GM10847 (cell line): Measurements from ENCODE around the gene ROCK2.

Experiments used
- POLR2A ChIP-seq: IDR thresholded peaks from 2 replicates; pipeline ENCODE4 v1.6.1; 2011; ENCODE audit not compliant: insufficient read length; ENCODE audit errors: extremely low read depth

ROCK2 gene

GRCh38 chr2:11375025-11375688, 30.7 kb upstream of the ROCK2 start:
- TF ChIP-seq POLR2A, result no peak

DNA sequence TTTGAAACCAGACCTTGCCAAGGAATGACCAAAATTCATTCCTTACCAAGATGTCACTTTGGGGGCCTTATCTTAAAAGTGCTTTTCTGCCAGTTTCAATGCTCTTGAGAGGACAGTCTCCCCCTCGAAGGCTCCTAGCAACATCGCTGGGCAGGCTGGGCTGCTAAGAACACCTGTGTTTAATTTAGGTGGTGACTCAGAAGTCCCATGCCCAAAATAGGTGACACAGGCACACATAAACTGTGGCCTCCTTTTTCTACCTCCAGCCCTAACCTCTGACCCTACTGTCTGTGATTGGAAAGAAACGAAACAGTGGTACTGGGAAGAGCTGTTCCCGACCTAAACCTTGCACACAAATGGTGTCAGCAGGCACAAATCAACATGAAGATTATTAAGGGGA, 28.7 kb upstream of the ROCK2 start:
- TF ChIP-seq POLR2A, result no peak

DNA sequence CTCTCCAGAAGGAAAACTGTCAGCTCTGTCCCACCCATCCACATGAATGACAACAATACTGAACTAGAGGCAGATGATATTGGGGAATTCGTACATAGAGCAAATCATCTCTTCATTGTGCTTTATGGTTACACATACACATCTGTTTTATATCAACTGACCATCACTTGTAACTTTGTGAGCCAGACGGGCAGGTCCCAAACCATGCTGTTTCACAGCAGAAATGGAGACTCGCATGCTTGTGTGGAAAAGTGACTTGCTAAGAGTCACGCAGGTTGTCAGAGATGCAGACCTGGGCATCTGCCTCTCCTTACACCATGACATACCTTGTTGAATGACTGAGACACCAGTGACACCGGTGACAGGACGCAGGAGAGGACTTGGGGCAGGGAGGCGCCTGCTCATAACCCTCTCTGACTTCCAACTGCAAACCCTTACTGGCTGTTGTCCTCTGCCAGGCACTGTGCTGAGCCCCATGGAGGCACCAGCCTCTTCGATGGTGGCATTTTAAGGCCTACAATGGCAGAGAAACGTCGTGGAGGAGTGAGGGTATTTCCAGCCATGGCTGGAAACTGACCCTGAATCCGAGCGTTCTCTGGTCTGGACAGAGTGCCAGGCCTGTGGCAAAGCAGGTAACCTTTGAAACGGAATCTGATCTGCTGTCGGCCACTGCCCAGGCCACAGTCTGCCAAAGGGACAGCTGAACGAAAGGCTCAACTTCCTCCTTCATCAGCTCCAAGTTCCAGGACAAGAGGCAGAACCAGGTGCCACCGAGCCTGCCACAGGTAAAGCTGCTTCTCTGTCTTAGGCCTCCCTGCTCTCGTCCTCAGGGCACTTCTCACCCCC, 26.9 kb upstream of the ROCK2 start:
- TF ChIP-seq POLR2A, result no peak

DNA sequence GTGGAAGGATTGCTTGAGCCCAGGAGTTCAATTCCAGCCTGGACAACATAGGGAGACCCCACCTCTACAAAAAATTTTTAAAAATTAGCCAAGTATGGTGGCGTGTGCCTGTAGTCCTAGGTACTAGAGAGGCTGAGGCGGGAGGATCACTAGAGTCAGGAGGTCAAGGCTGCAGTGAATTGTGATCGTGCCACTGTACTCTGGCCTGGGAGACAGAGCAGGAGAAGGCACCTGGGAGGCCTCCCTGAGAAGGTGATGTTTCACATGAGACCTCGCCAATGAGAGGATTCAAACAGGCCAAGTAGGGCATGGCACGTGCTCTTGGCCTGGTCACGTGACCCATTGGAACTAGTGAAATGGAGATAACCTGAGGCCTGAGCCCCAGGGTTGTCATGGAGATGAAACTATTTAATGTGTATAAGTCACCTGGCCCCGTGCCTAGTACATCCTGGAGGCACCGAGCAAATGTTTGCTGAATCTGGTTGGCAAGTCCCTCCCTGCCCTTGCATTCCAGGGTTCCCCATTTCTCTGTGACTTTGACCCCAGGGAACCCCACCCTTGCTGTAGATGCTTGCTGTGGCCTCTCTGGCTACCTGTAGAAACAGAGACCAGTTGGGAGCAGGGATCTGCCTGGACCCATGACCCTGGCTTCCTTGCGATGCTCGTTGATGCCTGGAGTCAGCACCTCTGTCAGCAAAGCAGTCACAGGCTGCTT, 26.1 kb upstream of the ROCK2 start:
- TF ChIP-seq POLR2A, result no peak

GRCh38 chr2:11368059-11368572, 23.7 kb upstream of the ROCK2 start:
- TF ChIP-seq POLR2A, result no peak

DNA sequence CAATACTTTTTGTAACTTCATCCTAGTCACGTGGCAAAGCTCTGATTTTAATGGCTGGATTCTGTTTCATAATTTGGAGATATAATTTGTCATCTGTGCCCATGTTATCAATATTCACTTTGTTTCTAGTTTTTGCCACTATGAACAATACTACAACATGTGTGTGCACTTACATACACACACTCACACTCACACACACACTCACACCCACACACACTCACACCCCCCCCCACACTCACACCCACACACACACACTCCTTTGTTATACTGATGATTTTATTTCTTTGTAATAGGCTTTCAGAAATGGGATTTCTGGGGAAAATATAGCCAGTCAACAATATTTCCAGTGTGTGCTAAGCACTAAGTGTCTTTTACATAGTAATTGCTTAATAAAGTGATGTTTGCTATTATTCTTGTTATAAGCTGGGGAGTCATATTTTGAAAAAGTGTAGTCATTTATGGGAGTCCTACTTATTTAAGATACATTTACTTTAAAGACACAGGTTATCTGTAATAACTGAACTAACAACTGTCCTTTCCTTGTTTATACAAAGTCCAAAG, 22.8 kb upstream of the ROCK2 start:
- TF ChIP-seq POLR2A, result no peak

GRCh38 chr2:11366326-11366741, 21.9 kb upstream of the ROCK2 start:
- no peak for TF ChIP-seq POLR2A

GRCh38 chr2:11365096-11365879, 20.9 kb upstream of the ROCK2 start:
- TF ChIP-seq POLR2A, result no peak

GRCh38 chr2:11364565-11364887, 20.1 kb upstream of the ROCK2 start:
- TF ChIP-seq POLR2A, result no peak

- no peak for TF ChIP-seq POLR2A
Measured at GRCh38 chr2:11363868-11364564, 19.6 kb upstream of the ROCK2 start.

DNA sequence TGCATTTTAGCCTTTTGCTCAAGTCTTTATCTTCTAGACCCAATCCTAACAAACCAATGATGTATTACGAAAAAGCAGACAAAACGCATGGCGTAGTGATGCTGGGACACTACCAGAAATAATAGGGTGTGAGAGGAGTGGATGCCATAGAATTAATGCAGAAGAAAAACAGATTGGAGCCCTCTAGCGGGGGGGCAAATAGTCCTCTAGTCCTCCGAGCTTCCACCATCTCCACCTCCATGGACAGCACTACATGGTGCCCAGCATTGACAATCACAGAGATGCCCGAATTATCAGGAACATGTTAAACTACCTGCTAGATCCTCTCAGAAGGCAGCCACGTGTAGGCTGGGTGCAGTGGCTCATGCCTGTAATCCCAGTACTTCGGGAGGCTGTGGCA, 15.4 kb upstream of the ROCK2 start:
- no peak for TF ChIP-seq POLR2A

GRCh38 chr2:11357428-11357972, 13.1 kb upstream of the ROCK2 start:
- no peak for TF ChIP-seq POLR2A

DNA sequence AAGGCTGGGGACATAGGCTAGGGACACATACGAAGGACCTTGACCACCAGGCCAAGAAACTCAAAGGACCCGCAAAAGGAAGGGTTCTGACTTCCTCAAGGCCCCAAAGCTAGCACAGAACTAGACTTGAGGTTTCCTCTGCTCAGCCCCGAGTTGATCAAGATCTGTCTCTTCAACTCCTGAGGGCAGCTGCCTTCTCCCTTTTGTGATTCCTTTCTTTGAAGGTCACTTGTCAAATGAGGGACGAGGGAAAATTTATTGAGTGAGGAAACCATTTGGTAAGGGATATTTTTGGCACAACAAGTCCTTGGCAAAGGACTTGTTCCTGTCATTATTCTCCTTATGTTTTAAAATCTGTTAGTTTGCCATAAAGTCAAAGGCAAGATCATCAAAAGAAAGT, 12.3 kb upstream of the ROCK2 start:
- TF ChIP-seq POLR2A, result no peak
